Measurements from ENCODE around the gene NPHS1.

NPHS1 gene

GRCh38 chr19:35863018-35863417, 10.7 kb upstream of the NPHS1 start:
- H3F3A ChIP-seq (ENCODE audit: low read depth) = no peaks in the 10 kb centered on the region
- H3K27me3 ChIP-seq (ENCODE audit: insufficient read depth, low read length, poor library complexity, severe bottlenecking) = no peaks in the 10 kb centered on the region
- no peaks in the 10 kb centered on the region for H3K4me1 ChIP-seq (ENCODE audit: insufficient read depth, low read length, poor library complexity, severe bottlenecking)
- no peak overlapping the region for H3K4me2 ChIP-seq (ENCODE audit: low read depth, low read length, poor library complexity, severe bottlenecking)
- H3K9me3 ChIP-seq (ENCODE audit: insufficient read depth, low read depth, low read length) = no peaks in the 10 kb centered on the region
- TF ChIP-seq EZH2phosphoT487 (IDR thresholded peaks at IDR 0.05; ENCODE audit: borderline replicate concordance) = no peak
- TF ChIP-seq CTCF (conservative IDR thresholded peaks at IDR 0.05; ENCODE audit: low read length) = no peak
- H2AFZ ChIP-seq (ENCODE audit: low read length) = no peak overlapping the region
- H3K36me3 ChIP-seq (ENCODE audit: insufficient read depth, low read length) = no peaks in the 10 kb centered on the region
- H3K9ac ChIP-seq (ENCODE audit: low read depth, low read length, poor library complexity, severe bottlenecking) = no peak overlapping the region
- no peaks in the 10 kb centered on the region for H3K79me2 ChIP-seq (ENCODE audit: insufficient read depth, low read length)
- no peak overlapping the region for H3K4me3 ChIP-seq (ENCODE audit: low read length, poor library complexity, severe bottlenecking)
- no peaks in the 10 kb centered on the region for H4K20me1 ChIP-seq (ENCODE audit: insufficient read depth, low read length, poor library complexity, severe bottlenecking)
- H3K9me2 ChIP-seq (replicated peaks; ENCODE audit: low read depth, low read length) = no peaks in the 10 kb centered on the region

GRCh38 chr19:35862528-35862927, 10.2 kb upstream of the NPHS1 start:
- H3F3A ChIP-seq (ENCODE audit: low read depth) = no peaks in the 10 kb centered on the region
- no peak overlapping the region for H3K9ac ChIP-seq (ENCODE audit: low read depth, low read length, poor library complexity, severe bottlenecking)
- no peaks in the 10 kb centered on the region for H3K4me1 ChIP-seq (ENCODE audit: insufficient read depth, low read length, poor library complexity, severe bottlenecking)
- no peaks in the 10 kb centered on the region for H3K27me3 ChIP-seq (ENCODE audit: insufficient read depth, low read length, poor library complexity, severe bottlenecking)
- no peak overlapping the region for H3K4me2 ChIP-seq (ENCODE audit: low read depth, low read length, poor library complexity, severe bottlenecking)
- no peaks in the 10 kb centered on the region for H3K9me2 ChIP-seq (replicated peaks; ENCODE audit: low read depth, low read length)
- H2AFZ ChIP-seq (ENCODE audit: low read length) = no peak overlapping the region
- TF ChIP-seq EZH2phosphoT487 (IDR thresholded peaks at IDR 0.05; ENCODE audit: borderline replicate concordance) (no peak), CTCF (conservative IDR thresholded peaks at IDR 0.05; ENCODE audit: low read length) (no peak)
- no peaks in the 10 kb centered on the region for H3K9me3 ChIP-seq (ENCODE audit: insufficient read depth, low read depth, low read length)
- no peak overlapping the region for H3K4me3 ChIP-seq (ENCODE audit: low read length, poor library complexity, severe bottlenecking)
- H4K20me1 ChIP-seq (ENCODE audit: insufficient read depth, low read length, poor library complexity, severe bottlenecking) = no peaks in the 10 kb centered on the region
- H3K79me2 ChIP-seq (ENCODE audit: insufficient read depth, low read length) = no peaks in the 10 kb centered on the region
- H3K36me3 ChIP-seq (ENCODE audit: insufficient read depth, low read length) = no peaks in the 10 kb centered on the region

GRCh38 chr19:35861640-35862160, 9.4 kb upstream of the NPHS1 start:
- no peak overlapping the region for H3K4me2 ChIP-seq (ENCODE audit: low read depth, low read length, poor library complexity, severe bottlenecking)
- no peak overlapping the region for H3K9ac ChIP-seq (ENCODE audit: low read depth, low read length, poor library complexity, severe bottlenecking)
- H3F3A ChIP-seq (ENCODE audit: low read depth) = no peaks in the 10 kb centered on the region
- no peaks in the 10 kb centered on the region for H3K9me3 ChIP-seq (ENCODE audit: insufficient read depth, low read depth, low read length)
- no peaks in the 10 kb centered on the region for H3K9me2 ChIP-seq (replicated peaks; ENCODE audit: low read depth, low read length)
- no peak overlapping the region for H3K4me3 ChIP-seq (ENCODE audit: low read length, poor library complexity, severe bottlenecking)
- peaks cover 4% of the 10 kb centered on the region for H3K4me1 ChIP-seq (ENCODE audit: insufficient read depth, low read length, poor library complexity, severe bottlenecking)
- no peaks in the 10 kb centered on the region for H4K20me1 ChIP-seq (ENCODE audit: insufficient read depth, low read length, poor library complexity, severe bottlenecking)
- no peaks in the 10 kb centered on the region for H3K79me2 ChIP-seq (ENCODE audit: insufficient read depth, low read length)
- no peak overlapping the region for H2AFZ ChIP-seq (ENCODE audit: low read length)
- TF ChIP-seq EZH2phosphoT487 (IDR thresholded peaks at IDR 0.05; ENCODE audit: borderline replicate concordance) = no peak
- TF ChIP-seq CTCF (conservative IDR thresholded peaks at IDR 0.05; ENCODE audit: low read length) = no peak
- no peaks in the 10 kb centered on the region for H3K27me3 ChIP-seq (ENCODE audit: insufficient read depth, low read length, poor library complexity, severe bottlenecking)
- no peaks in the 10 kb centered on the region for H3K36me3 ChIP-seq (ENCODE audit: insufficient read depth, low read length)

Data from Loucy (cell line).